LoVo (cell line): ENCODE data around the gene USP6NL.
"Not testable (repeated sequence)": the region's sequence is repeated elsewhere in the genome, so short reads cannot be mapped to it uniquely, and the experiment has no call there.

Source experiments
- DNase-seq: peaks from one replicate; pipeline ENCODE4 v3.0.0-alpha.2; 2016; ENCODE audit warnings: low spot score

USP6NL gene

DNA sequence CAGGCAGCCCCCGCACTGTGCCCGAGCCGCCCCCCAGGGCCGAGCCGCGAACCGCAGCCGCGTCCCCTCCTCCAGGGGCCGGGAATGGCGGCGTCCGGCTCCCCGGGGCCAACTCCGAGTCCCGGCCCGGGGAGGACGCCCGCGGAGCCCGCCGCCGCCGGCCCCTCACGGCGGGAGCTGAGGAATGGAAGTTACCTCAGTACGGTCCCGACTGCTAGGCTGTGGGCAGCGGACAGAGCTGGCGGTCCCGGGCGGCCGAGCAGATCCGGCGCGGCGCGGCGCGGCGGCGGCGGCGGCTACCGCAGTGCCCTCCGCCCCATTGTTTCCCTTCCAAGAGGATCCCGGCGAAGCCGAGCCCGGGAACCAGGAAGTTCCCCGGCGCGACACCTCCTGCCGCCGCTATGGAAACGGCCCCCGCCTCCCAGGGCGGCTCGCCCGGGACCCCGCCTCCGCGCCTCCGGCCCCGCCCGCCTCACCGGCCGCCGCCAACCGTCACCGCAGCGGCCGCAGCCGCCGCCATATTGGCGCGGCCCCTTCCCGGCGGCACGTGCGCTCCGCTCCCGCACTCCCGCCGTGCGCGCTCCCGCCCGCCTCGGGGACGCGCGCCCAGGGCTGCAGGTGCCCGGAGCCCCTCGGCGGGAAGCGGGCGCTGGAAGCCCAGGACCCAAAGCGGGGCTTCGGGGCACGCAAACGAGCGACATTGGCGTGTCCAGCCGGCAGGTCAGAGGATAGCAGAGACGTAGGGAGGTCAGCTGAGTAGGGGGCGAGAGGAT is at the start of gene USP6NL:
USP6NL (minus strand) TSS at position 403 of the 773 bp plus-strand sequence. CDS start 14,016 bp downstream, outside the sequence.
- DNase-seq, result peak; percentile 90

- no peak for DNase-seq
Measured at GRCh38 chr10:11658801-11659368, 47.4 kb upstream of the USP6NL start.

GRCh38 chr10:11655836-11656235 is 44.4 kb upstream of the USP6NL start:
- no peak for DNase-seq

- no peak for DNase-seq
Measured at GRCh38 chr10:11654659-11655058, 43.2 kb upstream of the USP6NL start.

DNA sequence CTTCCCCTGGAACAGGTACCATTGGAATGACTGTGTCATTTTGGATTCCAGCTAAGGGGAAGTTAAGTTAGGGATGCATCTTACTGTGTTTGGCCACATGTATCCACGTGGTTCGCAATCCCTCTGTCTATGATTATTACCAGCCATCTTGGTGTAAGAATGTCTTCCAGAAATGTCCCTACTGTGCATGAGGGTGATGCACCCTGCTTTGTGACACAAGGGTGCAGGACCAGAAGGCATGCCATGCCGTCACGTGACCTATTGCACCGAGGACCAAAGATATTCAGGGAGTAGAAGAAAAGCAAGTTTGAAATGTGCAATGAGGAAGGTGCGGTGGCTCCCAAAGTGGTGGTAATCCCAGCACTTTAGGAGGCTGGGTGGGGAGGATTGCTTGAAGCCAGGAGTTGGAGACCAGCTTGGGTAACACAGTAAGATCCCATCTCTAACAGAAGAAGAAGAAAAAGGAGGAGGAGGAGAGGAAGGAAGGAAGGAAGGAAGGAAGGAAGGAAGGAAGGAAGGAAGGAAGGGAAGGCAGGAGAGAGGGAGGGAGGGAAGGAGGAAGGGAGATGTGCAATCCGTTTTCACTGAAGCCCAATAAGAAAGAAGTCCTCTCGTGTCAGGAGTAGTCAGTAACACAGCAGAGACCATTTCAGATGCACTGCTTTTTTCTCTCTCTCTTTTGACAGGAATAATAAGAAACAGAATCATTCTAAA is 42.5 kb upstream of the USP6NL start:
- DNase-seq, result no peak

DNA sequence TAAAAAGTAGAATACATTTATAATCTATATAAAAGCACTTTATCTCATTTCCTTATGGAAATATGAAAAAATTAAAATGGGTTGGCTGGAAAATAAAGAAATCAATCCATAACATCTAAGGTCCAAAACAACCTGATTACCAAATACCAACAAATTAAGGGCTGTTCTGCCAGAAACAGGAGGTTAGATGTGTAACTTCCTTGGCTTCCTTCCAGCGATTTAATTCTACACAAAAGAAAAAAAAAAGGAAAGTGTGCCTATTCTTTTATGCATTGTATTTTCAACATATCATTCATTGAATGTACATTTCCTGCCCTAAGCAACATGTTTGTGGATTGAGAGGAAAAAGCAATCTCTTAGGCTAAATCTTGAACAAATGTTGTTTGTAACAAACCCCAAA is 36.2 kb upstream of the USP6NL start:
- DNase-seq, result no peak

DNA sequence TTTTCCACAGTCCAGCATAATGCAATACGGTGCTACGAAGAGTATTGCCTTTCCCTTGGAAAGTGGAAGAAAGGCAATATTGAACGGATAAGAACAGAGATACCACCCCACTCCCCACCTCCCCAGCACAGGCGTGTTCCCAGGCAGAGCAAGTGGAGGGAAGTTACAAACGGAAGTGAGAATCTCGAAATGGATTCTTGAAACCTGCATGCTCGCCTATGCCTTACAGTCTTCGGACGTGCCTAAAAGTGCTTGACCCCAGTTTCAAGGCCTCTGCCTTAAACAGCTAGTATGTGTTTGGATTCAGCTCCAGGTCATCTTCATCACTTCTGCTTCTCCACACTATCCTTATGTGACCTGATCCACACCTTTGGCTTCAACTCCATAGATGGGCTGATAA is 35.0 kb upstream of the USP6NL start:
- DNase-seq, result no peak

- DNase-seq, result no peak
Measured at GRCh38 chr10:11643039-11643438, 31.6 kb upstream of the USP6NL start.

DNA sequence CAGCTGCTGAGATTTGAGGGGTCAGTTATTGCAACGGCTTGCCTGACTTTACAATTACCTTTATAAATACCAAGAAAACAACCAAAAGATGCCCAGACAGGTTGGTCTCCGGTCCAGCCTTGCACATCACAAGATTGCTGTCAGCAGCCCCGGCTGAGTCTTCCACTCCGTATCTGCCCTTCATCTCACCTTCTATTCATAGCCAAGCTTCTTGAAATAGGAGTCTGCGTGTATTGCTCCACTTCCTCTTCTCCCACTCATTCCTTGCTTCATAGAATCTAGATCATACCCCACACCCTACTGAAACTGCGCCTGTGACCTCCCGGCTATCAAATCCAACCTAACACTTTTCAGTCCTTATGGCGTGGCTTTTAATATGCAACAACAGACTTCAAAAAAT is 31.1 kb upstream of the USP6NL start:
- DNase-seq, result no peak

DNA sequence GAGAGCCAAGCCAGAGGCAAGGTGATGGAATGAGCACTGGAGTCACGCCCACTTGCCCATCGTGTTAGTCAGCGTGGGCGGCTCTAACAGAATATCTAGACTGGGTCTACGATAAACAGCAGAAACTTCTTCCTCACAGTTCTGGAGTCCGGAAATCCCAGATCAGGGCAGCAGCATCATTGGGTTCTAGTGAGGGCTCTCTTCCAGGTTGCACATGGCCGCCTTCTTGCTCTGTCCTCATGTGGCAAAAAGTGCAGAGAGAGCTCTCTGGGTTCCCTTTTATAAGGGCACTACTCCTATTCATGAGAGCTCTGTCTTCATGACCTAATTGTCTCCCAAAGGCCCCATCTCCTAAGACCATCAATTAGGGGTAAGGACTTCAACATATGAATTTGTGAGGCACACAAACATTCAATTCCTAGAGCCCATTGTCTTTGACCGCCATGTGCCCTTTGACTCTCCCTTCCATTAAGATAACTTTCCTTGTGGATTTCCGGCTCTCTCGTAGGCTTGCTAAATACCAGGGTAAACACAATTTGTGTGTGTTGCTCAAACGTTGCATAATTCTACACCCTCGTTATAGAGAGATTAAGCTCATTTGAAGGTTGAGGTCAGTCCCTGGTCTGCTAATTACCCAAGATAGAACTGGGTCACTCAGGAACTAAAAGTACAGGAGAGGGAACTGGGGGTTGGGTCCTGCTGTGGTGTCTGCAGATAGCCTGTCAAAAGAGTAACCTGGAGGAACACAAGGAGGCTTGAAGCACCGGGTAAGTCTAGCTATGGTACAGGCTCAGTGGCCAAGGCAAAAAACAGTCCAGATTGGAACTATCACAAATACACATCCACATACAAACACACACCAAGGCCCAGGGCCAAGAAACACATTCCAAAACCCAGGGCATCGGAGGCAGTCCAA is 28.7 kb upstream of the USP6NL start:
- no peak for DNase-seq

DNA sequence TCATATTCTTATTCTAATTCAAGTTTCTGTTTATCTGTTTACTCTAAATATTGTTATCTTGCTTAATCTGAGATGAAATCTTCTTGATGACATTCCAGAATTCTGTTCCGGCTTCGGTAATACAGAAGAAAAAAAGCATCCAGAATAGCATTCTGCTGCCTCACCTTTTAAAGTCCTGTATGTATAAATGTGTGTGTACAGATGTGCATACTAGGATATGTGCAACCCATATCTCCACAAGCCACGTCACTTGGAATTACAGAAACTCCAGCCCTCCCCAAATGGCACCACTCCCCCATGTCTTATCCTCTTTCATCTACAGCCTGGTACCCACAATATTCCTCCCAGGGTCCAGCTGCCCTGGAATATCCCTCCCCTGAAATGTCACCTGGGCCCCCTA is 27.9 kb upstream of the USP6NL start:
- no peak for DNase-seq

DNA sequence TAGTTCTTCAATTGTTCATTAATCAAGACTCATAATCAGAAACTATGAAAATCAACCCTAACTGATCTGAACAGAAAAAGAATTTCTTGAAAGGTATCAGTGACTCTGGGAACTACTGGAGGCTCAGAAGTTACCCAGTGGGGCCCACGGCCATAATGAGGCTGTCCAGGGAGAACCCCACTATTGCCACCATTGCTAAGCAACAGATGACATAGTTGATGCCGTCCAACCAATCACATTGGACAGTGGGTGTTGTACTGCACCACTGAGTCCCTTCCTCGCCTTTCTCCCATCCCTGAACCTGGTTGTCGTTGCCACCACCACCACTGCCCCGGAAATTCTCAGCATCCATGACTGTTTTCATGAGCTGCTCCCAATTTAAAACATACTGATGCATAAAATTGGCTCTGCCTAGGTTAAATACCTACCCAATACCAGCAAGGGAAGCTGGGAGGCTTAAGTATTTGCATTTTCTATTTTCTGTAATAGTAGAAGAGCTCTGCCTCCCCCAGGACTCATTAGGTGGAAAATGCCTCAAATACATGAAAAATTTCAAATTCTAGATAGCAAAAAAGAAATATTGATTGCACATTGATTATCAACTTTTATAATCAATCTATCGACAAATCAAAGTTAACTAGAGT is 26.7 kb upstream of the USP6NL start:
- DNase-seq, result no peak

DNA sequence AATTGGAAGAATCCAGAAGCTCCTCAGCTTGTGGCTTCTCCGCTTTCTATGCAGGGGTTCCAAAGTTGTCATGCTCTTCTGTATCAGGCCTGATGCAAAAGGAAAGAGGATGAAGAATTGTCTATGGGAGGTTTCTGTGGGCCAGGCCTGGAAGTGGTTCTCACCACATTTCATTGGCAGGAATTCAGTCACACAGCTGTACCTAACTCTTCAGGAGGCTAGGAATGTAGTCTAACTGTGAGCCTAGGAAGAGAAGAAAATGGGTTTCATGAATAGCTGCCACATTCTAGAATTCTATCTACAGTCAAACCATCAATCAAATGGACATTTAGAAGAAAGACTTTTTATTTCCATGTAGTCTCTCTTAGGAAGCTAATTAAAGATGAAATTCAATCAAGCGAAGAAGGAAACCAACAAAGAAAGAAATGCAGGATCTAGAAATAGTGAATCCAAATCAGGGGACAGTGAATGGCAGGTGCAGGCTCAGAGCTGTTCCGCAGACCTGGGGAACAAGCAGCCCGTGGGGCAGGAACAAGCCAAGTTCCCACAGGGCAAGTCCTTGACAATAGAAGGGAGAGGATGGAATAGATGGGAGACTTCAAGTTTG is 25.4 kb upstream of the USP6NL start:
- no peak for DNase-seq

DNA sequence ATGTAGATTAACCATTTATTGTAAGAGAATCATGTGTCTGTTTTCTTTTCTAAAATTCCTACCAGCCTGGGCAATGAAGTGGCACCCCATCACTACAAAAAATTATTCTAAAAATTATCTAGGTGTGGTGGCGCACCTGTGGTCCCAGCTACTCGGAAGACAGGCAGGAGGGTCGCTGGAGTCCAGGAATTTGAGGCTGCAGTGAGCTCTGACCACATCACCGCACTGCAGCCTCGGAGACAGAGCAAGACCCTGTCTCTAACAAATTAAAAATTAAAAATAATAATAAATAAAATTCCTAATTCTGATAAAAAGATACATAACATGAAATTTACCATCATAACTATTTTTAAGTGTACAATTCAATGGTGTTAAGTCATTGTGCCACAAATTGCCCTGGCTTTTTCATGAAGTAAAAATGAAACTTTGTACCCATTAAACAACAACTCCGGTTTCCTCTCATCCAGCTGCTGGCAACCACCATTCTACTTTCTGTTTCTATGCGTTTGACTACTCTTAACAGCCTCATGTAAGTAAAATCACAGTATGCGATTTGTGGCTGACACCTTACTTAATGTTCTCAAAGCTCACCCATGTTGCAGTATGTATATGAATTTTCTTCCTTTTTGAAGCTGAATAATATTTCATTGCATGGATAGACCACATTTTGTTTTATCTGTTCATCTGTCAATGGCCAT is 20.6 kb upstream of the USP6NL start:
- DNase-seq, result no peak

DNA sequence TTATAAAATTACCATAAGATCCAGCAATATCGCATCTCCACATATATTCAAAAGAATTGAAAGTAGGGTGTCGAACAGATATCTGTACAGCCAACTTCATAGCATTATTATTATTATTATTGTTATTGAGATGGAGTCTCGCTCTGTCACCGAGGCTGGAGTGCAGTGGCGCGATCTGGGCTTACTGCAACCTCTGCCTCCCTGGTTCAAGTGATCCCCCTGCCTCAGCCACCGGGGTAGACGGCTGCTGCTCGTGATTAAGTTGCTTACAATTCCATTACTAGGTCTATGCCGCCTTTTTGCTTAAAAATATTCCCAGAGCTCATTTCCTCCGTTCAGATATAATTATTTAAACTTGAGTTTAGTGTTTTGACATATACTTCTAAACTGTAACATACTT is 19.8 kb upstream of the USP6NL start:
- DNase-seq, result no peak

- no peak for DNase-seq
Measured at GRCh38 chr10:11629731-11630130, 18.3 kb upstream of the USP6NL start.

DNA sequence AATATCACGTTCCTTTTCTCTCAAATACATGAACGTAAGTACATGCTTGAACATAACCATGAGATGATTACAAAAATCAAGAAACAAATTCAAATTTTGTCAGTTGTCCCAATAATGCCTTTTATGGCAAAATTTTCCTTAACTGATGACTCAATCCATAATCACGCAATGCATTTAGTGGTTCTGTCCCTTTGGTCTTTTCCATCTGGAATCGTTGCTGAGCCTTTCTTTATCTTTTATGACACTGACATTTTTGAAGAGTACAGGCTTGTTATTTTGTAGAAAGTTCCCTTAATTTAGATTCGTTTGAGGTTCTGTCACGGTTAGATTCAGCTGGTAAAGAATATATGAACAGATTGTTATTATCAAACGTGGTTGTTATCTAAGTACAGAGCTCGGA is 16.5 kb upstream of the USP6NL start:
- DNase-seq, result not testable (repeated sequence)

- no peak for DNase-seq
Measured at GRCh38 chr10:11626071-11626470, 14.6 kb upstream of the USP6NL start.

DNA sequence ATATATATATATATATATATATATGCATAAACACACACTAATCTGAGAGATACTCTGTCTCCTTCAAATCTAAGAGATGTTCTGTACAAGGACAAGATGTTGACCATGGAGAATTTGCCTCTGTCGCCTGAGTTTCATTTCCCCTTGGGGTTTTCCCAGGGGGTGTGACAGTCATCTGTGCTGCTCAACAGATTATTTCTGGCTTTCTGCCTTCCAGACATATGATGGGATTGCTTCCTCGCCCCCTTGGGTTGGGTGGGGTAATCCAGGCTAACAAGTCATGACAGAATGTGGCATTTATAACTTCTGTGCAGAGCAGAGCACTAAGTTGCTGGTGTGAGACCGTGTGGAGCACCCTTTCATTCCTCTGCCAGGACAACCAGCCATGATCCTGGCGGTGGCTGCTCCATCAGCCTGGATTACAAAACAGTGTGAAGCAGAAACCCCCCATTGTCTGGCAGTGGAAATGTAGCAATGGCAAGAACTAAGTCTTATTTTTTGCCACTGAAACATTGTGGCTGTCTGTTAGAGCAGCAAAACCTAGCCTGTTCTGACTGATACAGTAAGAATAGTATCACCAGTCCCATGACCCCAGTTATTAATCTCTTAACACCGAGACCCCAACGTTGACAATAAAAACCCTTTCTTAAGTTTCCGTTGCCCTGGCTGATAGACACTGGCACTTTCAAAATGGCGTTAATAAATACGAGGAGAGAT is 13.7 kb upstream of the USP6NL start:
- no peak for DNase-seq

DNA sequence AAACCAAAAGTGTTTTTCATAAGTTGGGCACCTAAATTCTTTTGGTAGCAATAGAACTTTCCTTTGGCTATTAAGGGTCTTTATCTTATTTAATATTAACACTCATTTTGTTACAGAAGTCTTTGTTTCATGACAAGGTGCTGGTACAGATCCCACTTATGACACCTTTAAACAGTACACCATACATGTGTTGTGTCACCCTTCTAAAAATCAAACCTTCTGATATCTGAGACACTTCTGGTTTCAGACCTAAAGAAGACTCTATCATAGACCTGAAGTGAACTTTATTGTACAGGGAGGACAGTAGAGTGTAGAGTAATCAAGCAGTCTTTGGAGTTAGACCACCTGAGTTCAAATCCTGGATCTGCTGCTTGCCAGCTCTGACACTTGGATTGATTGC is 5.8 kb upstream of the USP6NL start:
- no peak for DNase-seq
